CD14-positive monocyte (primary cell): ENCODE data around the gene TLR6. TPM values are rescaled to one million over a fixed set of nuclear protein-coding genes. Genes with fewer than 3 reads are reported as not detected.

Source experiments
- DNase-seq, 3 donors: peaks; one replicate each; pipeline ENCODE4 v3.0.0-alpha.2; 2011 to 2022
- H2AFZ ChIP-seq: 2 replicates; pipeline ENCODE4 v1.6.0; 2012; ENCODE audit warnings: mild to moderate bottlenecking, low read depth, low read length, inconsistent platforms; ENCODE audit not compliant: insufficient read depth, poor library complexity, severe bottlenecking
- H3K27ac ChIP-seq, 2 donors: 1 replicate in 1 of 2; 2 replicates in 1 of 2; pipeline ENCODE4 v1.5.1; 2012 to 2013; ENCODE audit warnings: low read length in 2 of 2, control low read depth in 1 of 2, inconsistent platforms in 1 of 2, low read depth in 1 of 2, mild to moderate bottlenecking in 1 of 2
- H3K27me3 ChIP-seq, 2 donors: one replicate each; pipeline versions ENCODE4 v1.6.0 to v1.6.1; 2011 to 2013; ENCODE audit warnings: low read length in 2 of 2; ENCODE audit not compliant: control insufficient read depth in 2 of 2, insufficient read depth in 2 of 2
- H3K36me3 ChIP-seq, 2 donors: replicated peaks in 1 of 2; 1 replicate in 1 of 2; 2 replicates in 1 of 2; pipeline versions ENCODE4 v1.5.1 to v1.6.1; 2012 to 2013; ENCODE audit warnings: low read length in 2 of 2, control low read depth in 1 of 2, inconsistent platforms in 1 of 2, mild to moderate bottlenecking in 1 of 2; ENCODE audit not compliant: insufficient read depth in 2 of 2, control insufficient read depth in 1 of 2
- H3K4me1 ChIP-seq, 2 donors: 1 replicate in 1 of 2; 2 replicates in 1 of 2; pipeline versions ENCODE4 v1.5.1 to v1.6.1; 2012 to 2013; ENCODE audit warnings: low read length in 2 of 2, control low read depth in 1 of 2, inconsistent platforms in 1 of 2, mild to moderate bottlenecking in 1 of 2, moderate library complexity in 1 of 2; ENCODE audit not compliant: insufficient read depth in 2 of 2, control insufficient read depth in 1 of 2
- H3K4me2 ChIP-seq: replicated peaks from 2 replicates; pipeline ENCODE3; 2012; ENCODE audit warnings: low read length, moderate library complexity, mild to moderate bottlenecking; ENCODE audit not compliant: poor library complexity, severe bottlenecking; ENCODE audit errors: extremely low read depth
- H3K4me3 ChIP-seq, 3 experiments: fragments of 200-600 bp in 1 of 3; sonication (generic) in 1 of 3; replicated peaks in 1 of 3; 1 replicate in 2 of 3; 2 replicates in 1 of 3; pipeline ENCODE4 v1.5.1; 2011 to 2013; ENCODE audit warnings: low read length in 3 of 3, mild to moderate bottlenecking in 3 of 3, control low read depth in 2 of 3, low read depth in 2 of 3, inconsistent platforms in 1 of 3, moderate library complexity in 1 of 3
- H3K79me2 ChIP-seq: 2 replicates; pipeline ENCODE4 v1.6.0; 2012; ENCODE audit warnings: mild to moderate bottlenecking, control low read depth, inconsistent platforms, low read length, moderate library complexity; ENCODE audit not compliant: insufficient read depth
- H3K9ac ChIP-seq: 2 replicates; pipeline ENCODE4 v1.6.0; 2017; ENCODE audit warnings: low read length, mild to moderate bottlenecking; ENCODE audit not compliant: insufficient read depth, poor library complexity, severe bottlenecking
- H3K9me3 ChIP-seq, 2 donors: replicated peaks in 1 of 2; 1 replicate in 1 of 2; 2 replicates in 1 of 2; pipeline versions ENCODE4 v1.5.1 to v1.6.1; 2012 to 2013; ENCODE audit warnings: low read length in 2 of 2, control low read depth in 1 of 2; ENCODE audit not compliant: control insufficient read depth in 1 of 2, insufficient read depth in 1 of 2
- H4K20me1 ChIP-seq: 2 replicates; pipeline ENCODE4 v1.6.0; 2012; ENCODE audit warnings: mild to moderate bottlenecking, low read length, control low read depth, moderate library complexity; ENCODE audit not compliant: insufficient read depth
- H3K27ac Mint-ChIP-seq, 7 donors: one replicate each; pipeline ENCODE4 v1.8.0; 2020; ENCODE audit warnings: mild to moderate bottlenecking in 7 of 7, mixed read lengths in 7 of 7, moderate library complexity in 6 of 7, inconsistent platforms in 2 of 7
- H3K27me3 Mint-ChIP-seq, 3 donors: one replicate each; pipeline ENCODE4 v1.8.0; 2021 to 2022; ENCODE audit warnings: low read depth in 3 of 3, mild to moderate bottlenecking in 3 of 3, mixed read lengths in 3 of 3, moderate library complexity in 3 of 3, inconsistent platforms in 1 of 3
- H3K36me3 Mint-ChIP-seq, 2 donors: one replicate each; pipeline ENCODE4 v1.8.0; 2020; ENCODE audit warnings: mixed read lengths in 2 of 2, inconsistent platforms in 1 of 2, mild to moderate bottlenecking in 1 of 2
- H3K4me1 Mint-ChIP-seq: one replicate; pipeline ENCODE4 v1.8.0; 2020; ENCODE audit warnings: mild to moderate bottlenecking, mixed read lengths
- H3K4me3 Mint-ChIP-seq, 2 donors: one replicate each; pipeline ENCODE4 v1.8.0; 2020; ENCODE audit warnings: mild to moderate bottlenecking in 2 of 2, mixed read lengths in 2 of 2, moderate library complexity in 1 of 2
- H3K9me3 Mint-ChIP-seq, 7 donors: one replicate each; pipeline ENCODE4 v1.8.0; 2020 to 2022; ENCODE audit warnings: mixed read lengths in 7 of 7, mild to moderate bottlenecking in 6 of 7, moderate library complexity in 6 of 7, inconsistent platforms in 2 of 7
- CTCF ChIP-seq: fragments of 200-600 bp; IDR thresholded peaks from one replicate; pipeline ENCODE4 v1.8.0; 2022; ENCODE audit warnings: antibody characterized with exemption, mild to moderate bottlenecking
- WGBS: methylation state at CpG from one replicate; pipeline ENCODE4 v1.1.5; 2013; ENCODE audit warnings: missing lambda C conversion rate; ENCODE audit not compliant: insufficient coverage; 5-methylcytosine and 5-hydroxymethylcytosine counted together
- intact Hi-C, 2 donors: fragments of 100-400 bp; cut with micrococcal nuclease; formaldehyde crosslinking; loops; one replicate each; pipeline versions ENCODE4 v1.15.0 to v1.15.1; 2023
- polyA minus RNA-seq: library from RNA; depleted of rRNA, polyadenylated mRNA; stranded (reverse); fragments of >200 nt; gene quantifications from 2 replicates; pipeline ENCODE4 v1.2.3, GENCODE V29; 2012
- polyA plus RNA-seq, 3 donors: library from polyadenylated mRNA; depleted of rRNA in 1 of 3; unstranded in 2 of 3; stranded (reverse) in 1 of 3; fragments of 300-500 nt in 2 of 3; fragments of >200 nt in 1 of 3; fragmentation: Illumina TruSeq in 2 of 3; gene quantifications; 1 replicate in 2 of 3; 2 replicates in 1 of 3; pipeline ENCODE4 v1.2.3, GENCODE V29; 2012 to 2021
- total RNA-seq, 12 experiments: library from RNA in 1 of 12; stranded (reverse) in 1 of 12; fragments of 120-200 nt in 1 of 12; gene quantifications; one replicate each; pipeline ENCODE4 v1.2.4 and lab custom pipeline; 2013 to 2026; ENCODE audit warnings: mixed read lengths in 6 of 12, inconsistent platforms in 1 of 12

Gene TLR6
- total RNA-seq (2013): 40.0 TPM
- polyA plus RNA-seq (10 to 100 TPM in 2 of 3 donors, 1 to 10 TPM in 1; 7.7 to 12.7 (median 11.5) TPM), polyA minus RNA-seq (12.2 and 16.8 TPM in 2 replicates), total RNA-seq (lab: John Stamatoyannopoulos, UW) (4.5 to 54.1 (median 42.9) reads per million in 11 experiments)

- intact Hi-C loops: loop anchor here (2.0 to 10.0 kb wide), 6 partner anchors 40 to 779 kb away; partner anchors contain the start of genes TLR1 (in 1 of the 2), TLR10 (in 1 of the 2) and TMEM156 (in 1 of the 2)
- H3K27me3 ChIP-seq: no peaks in the 10 kb centered on the region
- Mint-ChIP-seq H3K27ac (peak within 1 kb of the TSS; percentile 97 to 100 (median 100)), H3K9me3 (peaks cover 0 to 8% (median 3%) of the 10 kb centered on the region in 7 donors), H3K27me3 (peaks cover 0 to 5% (median 0%) of the 10 kb centered on the region in 3 donors), H3K4me3 (peak within 1 kb of the TSS; percentile 72 to 91), H3K4me1 (peaks cover 48% of the 10 kb centered on the region), H3K36me3 (peaks cover 3 to 6% of the 10 kb centered on the region in 2 donors)
- DNase-seq: peak; percentile 61 to 91 (median 77)
- 20% methylated on average over 1 of the region's 8 CpGs for WGBS
- H3K4me2 ChIP-seq: peak within 1 kb of the TSS; percentile 82
- peak within 1 kb of the TSS; percentile 57 for H2AFZ ChIP-seq
- H3K9ac ChIP-seq: peak within 1 kb of the TSS; percentile 77
- no peaks in the 10 kb centered on the region for H4K20me1 ChIP-seq
- H3K36me3 ChIP-seq: no peaks in the 10 kb centered on the region
- H3K4me3 ChIP-seq: peak within 1 kb of the TSS; percentile 49 to 93 (median 83)
- H3K27ac ChIP-seq: peak within 1 kb of the TSS; percentile 97 to 99
- TF ChIP-seq CTCF: peak; percentile 98
- no peaks in the 10 kb centered on the region for H3K9me3 ChIP-seq
- peaks cover 39 to 63% of the 10 kb centered on the region in 2 donors for H3K4me1 ChIP-seq
- peaks cover 36% of the 10 kb centered on the region for H3K79me2 ChIP-seq
These were observed at the start of gene TLR6 for GRCh38 chr4:38856524-38857337. Gene TLR6 (minus strand): TSS chr4:38856817. CDS start chr4:38829473, 27,344 bp downstream.

- Histone ChIP-seq H3K36me3 (peaks cover 41 to 81% of the 10 kb centered on the region in 2 donors), H3K27ac (no peak overlapping the region), H3K27me3 (no peaks in the 10 kb centered on the region), H3K4me3 (no peak overlapping the region), H3K9ac (no peak overlapping the region), H3K4me2 (no peak overlapping the region), H2AFZ (no peak overlapping the region), H3K4me1 (no peaks in the 10 kb centered on the region), H3K9me3 (no peaks in the 10 kb centered on the region), H4K20me1 (no peaks in the 10 kb centered on the region), H3K79me2 (no peaks in the 10 kb centered on the region)
- 28% methylated on average over 4 of the region's 10 CpGs for WGBS
- Mint-ChIP-seq H3K4me1 (no peaks in the 10 kb centered on the region), H3K9me3 (no peaks in the 10 kb centered on the region), H3K4me3 (no peak overlapping the region), H3K27me3 (no peaks in the 10 kb centered on the region), H3K36me3 (peaks cover 53 to 55% of the 10 kb centered on the region in 2 donors), H3K27ac (peak overlapping the region in 1 of 7 donors; percentile 65)
- TF ChIP-seq CTCF: no peak
- no peak for DNase-seq
- intact Hi-C loops: no loop called here
These were observed 49.2 kb upstream of the TLR6 start for GRCh38 chr4:38905652-38906385.
